ENCODE measurements around the gene QARS1. TPM values are rescaled to one million over a fixed set of nuclear protein-coding genes. Genes with fewer than 3 reads are reported as not detected.

Gene QARS1
- total RNA-seq (2014; rRNA removed; shearing (Covaris generic); ENCODE audit: low replicate concordance): 97.3 and 152 TPM in 2 replicates

GRCh38 chr3:49104427-49105291 lies at the start of gene QARS1:
Gene QARS1 (minus strand): TSS chr3:49104757. CDS start chr3:49104733, 24 bp downstream.
- H3K4me3 ChIP-seq: peak within 1 kb of the TSS; percentile 86
- H3K9me3 ChIP-seq: no peaks in the 10 kb centered on the region
- DNase-seq: peak; percentile 85
- H3K36me3 ChIP-seq: peaks cover 20% of the 10 kb centered on the region
- no peaks in the 10 kb centered on the region for H3K27me3 ChIP-seq

- Histone ChIP-seq H3K36me3 (no peaks in the 10 kb centered on the region), H3K4me3 (no peak overlapping the region), H3K27me3 (no peaks in the 10 kb centered on the region), H3K9me3 (no peaks in the 10 kb centered on the region)
- DNase-seq: no peak
Measured at GRCh38 chr3:49153349-49153912, 48.9 kb upstream of the QARS1 start.

- Histone ChIP-seq H3K27me3 (no peaks in the 10 kb centered on the region), H3K9me3 (no peaks in the 10 kb centered on the region), H3K36me3 (no peaks in the 10 kb centered on the region), H3K4me3 (no peak overlapping the region)
- DNase-seq: no peak
Measured at GRCh38 chr3:49151610-49152009, 47.1 kb upstream of the QARS1 start.

- Histone ChIP-seq H3K27me3 (no peaks in the 10 kb centered on the region), H3K4me3 (no peak overlapping the region), H3K9me3 (no peaks in the 10 kb centered on the region), H3K36me3 (no peaks in the 10 kb centered on the region)
- DNase-seq: no peak
Measured at GRCh38 chr3:49148159-49148558, 43.6 kb upstream of the QARS1 start.

- Histone ChIP-seq H3K4me3 (no peak overlapping the region), H3K9me3 (no peaks in the 10 kb centered on the region), H3K27me3 (no peaks in the 10 kb centered on the region), H3K36me3 (no peaks in the 10 kb centered on the region)
- DNase-seq: no peak
Measured at GRCh38 chr3:49140080-49140479, 35.5 kb upstream of the QARS1 start.

- DNase-seq: no peak
- H3K27me3 ChIP-seq: no peaks in the 10 kb centered on the region
Measured at GRCh38 chr3:49135499-49135898, 30.9 kb upstream of the QARS1 start.

GRCh38 chr3:49134471-49135265 lies 30.1 kb upstream of the QARS1 start:
- Histone ChIP-seq H3K27me3 (no peaks in the 10 kb centered on the region), H3K4me3 (no peak overlapping the region; the same call in 1 of the 2 replicates), H3K36me3 (peaks cover 8% of the 10 kb centered on the region), H3K9me3 (no peaks in the 10 kb centered on the region)
- DNase-seq: no peak

More at GRCh38 chr3:49135499-49135898, 30.9 kb upstream of the QARS1 start:
- Histone ChIP-seq H3K4me3 (no peak overlapping the region), H3K9me3 (no peaks in the 10 kb centered on the region), H3K36me3 (peaks cover 3% of the 10 kb centered on the region)

- Histone ChIP-seq H3K36me3 (peaks cover 8% of the 10 kb centered on the region), H3K4me3 (peak overlapping the region; percentile 74), H3K27me3 (no peaks in the 10 kb centered on the region), H3K9me3 (no peaks in the 10 kb centered on the region)
- DNase-seq: peak; percentile 80
Measured at GRCh38 chr3:49133226-49133951, 28.8 kb upstream of the QARS1 start.

GRCh38 chr3:49132437-49133225 lies 28.1 kb upstream of the QARS1 start, which contains the start of gene LAMB2:
Gene LAMB2 (minus strand): TSS chr3:49133050. CDS start chr3:49132867, 183 bp downstream.
- no peaks in the 10 kb centered on the region for H3K27me3 ChIP-seq
- H3K9me3 ChIP-seq: no peaks in the 10 kb centered on the region
- peaks cover 8% of the 10 kb centered on the region for H3K36me3 ChIP-seq
- DNase-seq: peak; percentile 70
- peak within 1 kb of the TSS; percentile 74 for H3K4me3 ChIP-seq

GRCh38 chr3:49132073-49132436 lies 27.5 kb upstream of the QARS1 start:
- DNase-seq: no peak
- Histone ChIP-seq H3K4me3 (peak overlapping the region; percentile 74), H3K36me3 (peaks cover 8% of the 10 kb centered on the region), H3K9me3 (no peaks in the 10 kb centered on the region), H3K27me3 (no peaks in the 10 kb centered on the region)

- H3K27me3 ChIP-seq: no peaks in the 10 kb centered on the region
- H3K36me3 ChIP-seq: peaks cover 8% of the 10 kb centered on the region
Measured at GRCh38 chr3:49131576-49131975, 27.0 kb upstream of the QARS1 start.

GRCh38 chr3:49131040-49131439 lies 26.5 kb upstream of the QARS1 start:
- no peak for DNase-seq
- Histone ChIP-seq H3K4me3 (no peak overlapping the region), H3K27me3 (no peaks in the 10 kb centered on the region)

More at GRCh38 chr3:49131576-49131975, 27.0 kb upstream of the QARS1 start:
- Histone ChIP-seq H3K9me3 (no peaks in the 10 kb centered on the region), H3K4me3 (no peak overlapping the region; the same call in 1 of the 2 replicates)
- no peak for DNase-seq

GRCh38 chr3:49124991-49125670 lies 20.6 kb upstream of the QARS1 start:
- Histone ChIP-seq H3K4me3 (no peak overlapping the region), H3K9me3 (no peaks in the 10 kb centered on the region), H3K36me3 (peaks cover 7% of the 10 kb centered on the region), H3K27me3 (no peaks in the 10 kb centered on the region)
- no peak for DNase-seq

More at GRCh38 chr3:49131040-49131439, 26.5 kb upstream of the QARS1 start:
- Histone ChIP-seq H3K36me3 (peaks cover 8% of the 10 kb centered on the region), H3K9me3 (no peaks in the 10 kb centered on the region)

GRCh38 chr3:49124203-49124602 lies 19.6 kb upstream of the QARS1 start:
- H3K36me3 ChIP-seq: peaks cover 6% of the 10 kb centered on the region
- DNase-seq: no peak

GRCh38 chr3:49123687-49124086 lies 19.1 kb upstream of the QARS1 start:
- Histone ChIP-seq H3K4me3 (no peak overlapping the region), H3K27me3 (no peaks in the 10 kb centered on the region), H3K9me3 (no peaks in the 10 kb centered on the region), H3K36me3 (peaks cover 6% of the 10 kb centered on the region)
- no peak for DNase-seq

More at GRCh38 chr3:49124203-49124602, 19.6 kb upstream of the QARS1 start:
- H3K9me3 ChIP-seq: no peaks in the 10 kb centered on the region
- H3K27me3 ChIP-seq: no peaks in the 10 kb centered on the region
- H3K4me3 ChIP-seq: no peak overlapping the region

Data from MG63 (cell line).